ENCODE results near the gene CCDC80. TPM values are rescaled to one million over a fixed set of nuclear protein-coding genes. Genes with fewer than 3 reads are reported as not detected.

Gene CCDC80
- total RNA-seq, 2 experiments from 2014 or later: 0.59 to 0.63 TPM

GRCh38 chr3:112560721-112561483, 80.0 kb downstream of the CCDC80 start:
- Histone ChIP-seq H3K36me3 (ENCODE audit: insufficient read depth, low read length) (peaks cover 47% of the 10 kb centered on the region), H4K20me1 (ENCODE audit: insufficient read depth, low read length) (peaks cover 18% of the 10 kb centered on the region; the same call in 1 of the 2 replicates), H3K4me3 (ENCODE audit: low read depth, low read length, poor library complexity, severe bottlenecking) (peak overlapping the region; percentile 95), H3K9me2 (ENCODE audit: insufficient read depth, low read length) (no peaks in the 10 kb centered on the region), H3K27ac (ENCODE audit: low read depth, low read length, poor library complexity, severe bottlenecking) (peak overlapping the region; percentile 80), H3K79me2 (ENCODE audit: insufficient read depth, low read depth, low read length) (peaks cover 66% of the 10 kb centered on the region), H3K9me3 (ENCODE audit: low read length) (0 out of 2 replicates have a peak, but pooled peaks cover 9% of the 10 kb centered on the region), H2AFZ (ENCODE audit: low read length) (peak overlapping the region; percentile 43; the same call in 1 of the 2 replicates), H3K4me2 (ENCODE audit: low read length) (peak overlapping the region; percentile 70), H3K4me1 (ENCODE audit: insufficient read depth, low read length, poor library complexity, severe bottlenecking) (peaks cover 28% of the 10 kb centered on the region)
- TF ChIP-seq EZH2phosphoT487 (IDR thresholded peaks at IDR 0.05; ENCODE audit: borderline replicate concordance, low read depth, low read length): no peak
- TF ChIP-seq CTCF (conservative IDR thresholded peaks at IDR 0.05; ENCODE audit: low read length): no peak
- peak; percentile 75 for DNase-seq (ENCODE audit: low spot score)
- ChIA-PET POLR2A (interaction anchor here (0.5 to 1.4 kb wide), 13 partner anchors 8 to 501 kb away, joined by 3 to 6 read pairs (median 4); partner anchors contain the start of gene SLC9C1), CTCF (ENCODE audit: unreplicated experiment) (interaction anchor here (1.0 to 1.4 kb wide), 3 partner anchors 267 to 449 kb away, joined by 3 read pairs; partner anchors contain the start of gene SLC9C1)
- no TSS peak for BruUV-seq (replicated peaks)
- intact Hi-C loops (cut with micrococcal nuclease; ENCODE audit: unreplicated experiment): loop anchor here (5.0 kb wide), 3 partner anchors 424 to 456 kb away; a partner anchor contains a TSS

GRCh38 chr3:112560307-112560706, 80.6 kb downstream of the CCDC80 start:
- ChIA-PET CTCF (ENCODE audit: unreplicated experiment) (interaction anchor here (1.0 kb wide), 1 partner anchor 267 kb away, joined by 3 read pairs; no protein-coding TSS in a partner anchor), POLR2A (interaction anchor here (0.5 to 1.3 kb wide), 11 partner anchors 9 to 502 kb away, joined by 3 to 6 read pairs (median 4); partner anchors contain the start of gene SLC9C1)
- intact Hi-C loops (cut with micrococcal nuclease; ENCODE audit: unreplicated experiment): loop anchor here (5.0 kb wide), 3 partner anchors 423 to 457 kb away; a partner anchor contains a TSS
- no peaks in the 10 kb centered on the region for H3K9me2 ChIP-seq (ENCODE audit: insufficient read depth, low read length)
- H3K79me2 ChIP-seq (ENCODE audit: insufficient read depth, low read depth, low read length): peaks cover 72% of the 10 kb centered on the region
- peak overlapping the region; percentile 80 for H3K27ac ChIP-seq (ENCODE audit: low read depth, low read length, poor library complexity, severe bottlenecking)
- peaks cover 47% of the 10 kb centered on the region for H3K36me3 ChIP-seq (ENCODE audit: insufficient read depth, low read length)
- H3K4me3 ChIP-seq (ENCODE audit: low read depth, low read length, poor library complexity, severe bottlenecking): peak overlapping the region; percentile 95
- H3K4me2 ChIP-seq (ENCODE audit: low read length): peak overlapping the region; percentile 70
- H3K9me3 ChIP-seq (ENCODE audit: low read length): 0 out of 2 replicates have a peak, but pooled peaks cover 9% of the 10 kb centered on the region
- no TSS peak for BruUV-seq (replicated peaks)
- no peak for TF ChIP-seq CTCF (conservative IDR thresholded peaks at IDR 0.05; ENCODE audit: low read length)
- no peak for TF ChIP-seq EZH2phosphoT487 (IDR thresholded peaks at IDR 0.05; ENCODE audit: borderline replicate concordance, low read depth, low read length)
- H4K20me1 ChIP-seq (ENCODE audit: insufficient read depth, low read length): peaks cover 18% of the 10 kb centered on the region; the same call in 1 of the 2 replicates
- no peak overlapping the region for H2AFZ ChIP-seq (ENCODE audit: low read length)
- H3K4me1 ChIP-seq (ENCODE audit: insufficient read depth, low read length, poor library complexity, severe bottlenecking): peaks cover 28% of the 10 kb centered on the region
- peak; percentile 31 for DNase-seq (ENCODE audit: low spot score)

All from OCI-LY7 (cell line).